H1 (cell line): Measurements from ENCODE around the gene ETFB. TPM values are rescaled to one million over a fixed set of nuclear protein-coding genes. Genes with fewer than 3 reads are reported as not detected.
A peak's percentile ranks its signal among the peaks of the same experiment; 100 is the strongest.

Experiments used
- CTCF ChIA-PET: fragments of 300-600 bp; sonication (Branson Sonifier 250); formaldehyde crosslinking; loops from one replicate; lab custom pipeline; 2021; ENCODE audit not compliant: partially characterized antibody; lab: Charles Lee
- POLR2A ChIA-PET: fragments of 300-600 bp; sonication (Branson Sonifier 250); formaldehyde crosslinking; loops from one replicate; lab custom pipeline; 2021; ENCODE audit warnings: inconsistent platforms; ENCODE audit not compliant: partially characterized antibody; lab: Charles Lee
- DNase-seq, 2 experiments: peaks; one replicate each; pipeline versions ENCODE4 v3.0.0 to v3.0.0-alpha.2; 2010 to 2022; ENCODE audit warnings: low spot score in 2 of 2, low read depth in 1 of 2, mixed read lengths in 1 of 2
- FAIRE-seq: peaks from 2 replicates; lab custom pipeline; 2011; peaks lifted over from hg19 to GRCh38; lab: Jason Lieb, UNC
- H2AFZ ChIP-seq: 2 replicates; pipeline ENCODE4 v1.8.1; 2012; ENCODE audit warnings: low read length, inconsistent platforms
- H2AK5ac ChIP-seq: 2 replicates; pipeline ENCODE4 v1.6.1; 2013; ENCODE audit warnings: low read depth, low read length
- H2BK120ac ChIP-seq: replicated peaks from 2 replicates; pipeline ENCODE3; 2013; ENCODE audit warnings: low read depth, low read length, inconsistent platforms
- H2BK12ac ChIP-seq: 2 replicates; pipeline ENCODE4 v1.6.1; 2013; ENCODE audit warnings: low read depth, low read length
- H2BK15ac ChIP-seq: 2 replicates; pipeline ENCODE4 v1.6.1; 2013; ENCODE audit warnings: low read length
- H2BK20ac ChIP-seq: 2 replicates; pipeline ENCODE4 v1.6.1; 2013; ENCODE audit warnings: low read length
- H2BK5ac ChIP-seq: 2 replicates; pipeline ENCODE4 v1.6.1; 2013; ENCODE audit warnings: low read depth, low read length
- H3K14ac ChIP-seq: 2 replicates; pipeline ENCODE4 v1.6.1; 2013; ENCODE audit warnings: inconsistent platforms; ENCODE audit not compliant: insufficient read length
- H3K18ac ChIP-seq: 2 replicates; pipeline ENCODE4 v1.6.1; 2013; ENCODE audit warnings: low read length; ENCODE audit errors: extremely low read depth
- H3K23ac ChIP-seq: 2 replicates; pipeline ENCODE4 v1.6.1; 2013; ENCODE audit warnings: inconsistent platforms; ENCODE audit not compliant: insufficient read length
- H3K23me2 ChIP-seq: 2 replicates; pipeline ENCODE4 v1.6.1; 2013; ENCODE audit warnings: low read depth, low read length
- H3K27ac ChIP-seq: 2 replicates; pipeline ENCODE4 v1.6.1; 2011; ENCODE audit warnings: low read depth, low read length, inconsistent platforms
- H3K27me3 ChIP-seq, 4 experiments: replicated peaks in 1 of 4; 1 replicate in 1 of 4; 2 replicates in 3 of 4; pipeline versions ENCODE4 v1.6.1 to v1.8.1; 2011 to 2013; ENCODE audit warnings: low read length in 3 of 4, mild to moderate bottlenecking in 3 of 4, inconsistent platforms in 2 of 4, mixed read lengths in 2 of 4, moderate library complexity in 1 of 4; ENCODE audit not compliant: control insufficient read depth in 3 of 4, insufficient read depth in 3 of 4; ENCODE audit errors: extremely low read depth in 1 of 4
- H3K36me3 ChIP-seq, 4 experiments: 2 replicates each; pipeline versions ENCODE4 v1.6.1 to v1.8.1; 2011 to 2013; ENCODE audit warnings: mild to moderate bottlenecking in 4 of 4, low read length in 3 of 4, moderate library complexity in 2 of 4, control low read depth in 1 of 4, inconsistent platforms in 1 of 4; ENCODE audit not compliant: insufficient read depth in 4 of 4, control insufficient read depth in 2 of 4
- H3K4ac ChIP-seq: replicated peaks from 2 replicates; pipeline ENCODE3; 2013; ENCODE audit warnings: low read length, low read depth, mixed read lengths, inconsistent platforms; ENCODE audit not compliant: insufficient read length
- H3K4me1 ChIP-seq, 4 experiments: replicated peaks in 1 of 4; 1 replicate in 1 of 4; 2 replicates in 3 of 4; pipeline versions ENCODE4 v1.6.1 to v1.8.1; 2011 to 2013; ENCODE audit warnings: low read length in 3 of 4, inconsistent platforms in 2 of 4, mixed read lengths in 1 of 4; ENCODE audit not compliant: insufficient read depth in 4 of 4, control insufficient read depth in 3 of 4
- H3K4me2 ChIP-seq, 2 experiments: 2 replicates each; pipeline versions ENCODE4 v1.6.1 to v1.8.1; 2011 to 2013; ENCODE audit warnings: low read depth in 2 of 2, low read length in 2 of 2, control low read depth in 1 of 2, inconsistent platforms in 1 of 2, mild to moderate bottlenecking in 1 of 2; ENCODE audit not compliant: insufficient read depth in 1 of 2
- H3K4me3 ChIP-seq, 4 experiments: fragments of 200-600, 300-600 bp in 1 of 4; sonication (generic), shearing (Covaris generic), sonication (Bioruptor Twin) in 1 of 4; 2 replicates each; pipeline versions ENCODE4 v1.5.1 to v1.8.1; 2011 to 2016; ENCODE audit warnings: low read length in 4 of 4, low read depth in 3 of 4, control low read depth in 2 of 4, inconsistent platforms in 2 of 4, mild to moderate bottlenecking in 2 of 4, mixed read lengths in 1 of 4, moderate library complexity in 1 of 4; ENCODE audit not compliant: insufficient read depth in 2 of 4; ENCODE audit errors: extremely low read depth in 1 of 4
- H3K56ac ChIP-seq: replicated peaks from 2 replicates; pipeline ENCODE3; 2013; ENCODE audit warnings: low read depth, mild to moderate bottlenecking, mixed read lengths, low read length, inconsistent platforms; ENCODE audit not compliant: insufficient read length
- H3K79me1 ChIP-seq: 2 replicates; pipeline ENCODE4 v1.6.1; 2013; ENCODE audit warnings: low read depth, low read length, control low read depth
- H3K79me2 ChIP-seq, 2 experiments: 2 replicates each; pipeline versions ENCODE4 v1.6.1 to v1.8.1; 2012 to 2013; ENCODE audit warnings: low read length in 2 of 2, mild to moderate bottlenecking in 2 of 2, inconsistent platforms in 1 of 2; ENCODE audit not compliant: insufficient read depth in 2 of 2, control insufficient read depth in 1 of 2
- H3K9ac ChIP-seq, 4 experiments: replicated peaks in 1 of 4; 1 replicate in 1 of 4; 2 replicates in 3 of 4; pipeline versions ENCODE4 v1.6.1 to v1.8.1; 2011 to 2013; ENCODE audit warnings: low read depth in 3 of 4, low read length in 3 of 4, control low read depth in 2 of 4, mild to moderate bottlenecking in 2 of 4, moderate library complexity in 2 of 4, inconsistent platforms in 1 of 4; ENCODE audit errors: extremely low read depth in 1 of 4
- H3K9me3 ChIP-seq, 2 experiments: 2 replicates each; pipeline versions ENCODE4 v1.6.1 to v1.8.1; 2012 to 2013; ENCODE audit warnings: mild to moderate bottlenecking in 2 of 2, moderate library complexity in 2 of 2, control low read depth in 1 of 2, inconsistent platforms in 1 of 2, low read depth in 1 of 2, low read length in 1 of 2, mixed read lengths in 1 of 2; ENCODE audit not compliant: insufficient read depth in 2 of 2
- H4K20me1 ChIP-seq, 2 experiments: replicated peaks in 1 of 2; 2 replicates each; pipeline versions ENCODE3 to v1.8.1; 2011 to 2013; ENCODE audit warnings: inconsistent platforms in 2 of 2, low read length in 2 of 2, mild to moderate bottlenecking in 1 of 2; ENCODE audit not compliant: insufficient read depth in 2 of 2, control insufficient read depth in 1 of 2
- H4K5ac ChIP-seq: 2 replicates; pipeline ENCODE4 v1.6.1; 2013; ENCODE audit warnings: low read length, low read depth, mixed read lengths, inconsistent platforms; ENCODE audit not compliant: insufficient read length
- H4K8ac ChIP-seq: 2 replicates; pipeline ENCODE4 v1.8.0; 2013; ENCODE audit warnings: mild to moderate bottlenecking, moderate library complexity, low read length, inconsistent platforms; ENCODE audit not compliant: insufficient read depth; ENCODE audit errors: extremely low read depth
- H4K91ac ChIP-seq: replicated peaks from 2 replicates; pipeline ENCODE3; 2013; ENCODE audit warnings: low read length, mixed read lengths, inconsistent platforms; ENCODE audit not compliant: insufficient read length
- ASH2L ChIP-seq: fragments of 200-600, 300-600 bp; sonication (generic); IDR thresholded peaks from one replicate; pipeline ENCODE4 v1.7.1; 2017; ENCODE audit warnings: low read length
- EGR1 ChIP-seq: IDR thresholded peaks from 2 replicates; pipeline ENCODE4 v1.6.1; 2011; ENCODE audit warnings: low read depth, low read length, borderline replicate concordance
- EZH2 ChIP-seq: fragments of 200-600 bp; sonication (generic); IDR thresholded peaks from 2 replicates; pipeline ENCODE4 v1.7.1; 2012; ENCODE audit warnings: low read depth, mild to moderate bottlenecking, moderate library complexity, low read length, inconsistent platforms; ENCODE audit not compliant: severe bottlenecking
- FOSL1 ChIP-seq: IDR thresholded peaks from 2 replicates; pipeline ENCODE4 v1.6.1; 2011; ENCODE audit warnings: mild to moderate bottlenecking, low read depth, low read length, moderate library complexity; ENCODE audit not compliant: insufficient read depth
- JUN ChIP-seq: IDR thresholded peaks from 2 replicates; pipeline ENCODE4 v1.6.1; 2011; ENCODE audit warnings: low read depth, mild to moderate bottlenecking, improper control_type of control experiment, low read length
- KDM1A ChIP-seq: fragments of 200-600, 300-600 bp; sonication (generic); IDR thresholded peaks from 2 replicates; pipeline ENCODE4 v1.7.1; 2016; ENCODE audit warnings: mild to moderate bottlenecking, low read length, borderline replicate concordance
- NANOG ChIP-seq: IDR thresholded peaks from 2 replicates; pipeline ENCODE4 v1.6.1; 2011; ENCODE audit warnings: low read length, low read depth, mild to moderate bottlenecking, inconsistent platforms; ENCODE audit not compliant: insufficient read depth, poor library complexity, severe bottlenecking
- NRF1 ChIP-seq: IDR thresholded peaks from 2 replicates; pipeline ENCODE4 v1.6.1; 2011; ENCODE audit warnings: mild to moderate bottlenecking, low read depth, low read length, improper control_type of control experiment
- PHF8 ChIP-seq: fragments of 200-600 bp; sonication (generic); conservative IDR thresholded peaks from 2 replicates; pipeline ENCODE4 v1.7.1; 2012; ENCODE audit warnings: low read depth, mild to moderate bottlenecking, inconsistent platforms, low read length, moderate library complexity
- POLR2A ChIP-seq, 2 experiments: IDR thresholded peaks; 1 replicate in 1 of 2; 2 replicates in 1 of 2; pipeline ENCODE4 v1.6.1; 2011; ENCODE audit warnings: low read depth in 2 of 2, low read length in 2 of 2, mild to moderate bottlenecking in 2 of 2; ENCODE audit errors: control extremely low read depth in 1 of 2
- SP1 ChIP-seq: IDR thresholded peaks from 2 replicates; pipeline ENCODE4 v1.6.1; 2011; ENCODE audit warnings: low read depth, low read length
- TBP ChIP-seq: IDR thresholded peaks from 2 replicates; pipeline ENCODE4 v1.6.1; 2011; ENCODE audit warnings: low read depth, low read length, improper control_type of control experiment
- TCF12 ChIP-seq: IDR thresholded peaks from 2 replicates; pipeline ENCODE4 v1.6.1; 2011; ENCODE audit warnings: low read depth, mild to moderate bottlenecking, low read length
- WGBS, 2 experiments: shearing (Covaris generic) in 1 of 2; methylation state at CpG; one replicate each; pipeline versions ENCODE4 v1.1.6 to v1.1.7; 2013 to 2015; ENCODE audit warnings: low lambda C conversion rate in 2 of 2, mixed read lengths in 2 of 2, inconsistent platforms in 1 of 2, low coverage in 1 of 2, missing lambda C conversion rate in 1 of 2; ENCODE audit not compliant: insufficient replicate concordance in 2 of 2, insufficient coverage in 1 of 2, insufficient read length in 1 of 2; ENCODE audit errors: extremely low coverage in 1 of 2, missing lambda C conversion rate in 1 of 2; 5-methylcytosine and 5-hydroxymethylcytosine counted together
- polyA plus RNA-seq, 7 experiments: library from polyadenylated mRNA; depleted of rRNA in 3 of 7; stranded (reverse) in 5 of 7; unstranded in 2 of 7; fragments of >200 nt in 5 of 7; fragments of 200-250 nt in 2 of 7; gene quantifications; 1 replicate in 5 of 7; 2 replicates in 1 of 7; 4 replicates in 1 of 7; pipeline versions ENCODE4 v1.2.1 to v1.2.3, GENCODE V29; 2011 to 2013; ENCODE audit warnings: missing spikeins in 2 of 7, mixed read lengths in 2 of 7
- total RNA-seq: library from RNA; stranded (reverse); fragmentation: NEBNext Ultra II Directional; extraction: Animal tissue kit (Norgen Biotek cat#: 25700); gene quantifications from 2 replicates; pipeline ENCODE4 v1.2.1, GENCODE V29; 2021

ETFB gene
- total and polyA plus RNA-seq, 2 of the 8 experiments (the other 6 are each of a cell fraction or from before 2014, with no cell fraction given), result 40.0 to 66.5 TPM

DNA sequence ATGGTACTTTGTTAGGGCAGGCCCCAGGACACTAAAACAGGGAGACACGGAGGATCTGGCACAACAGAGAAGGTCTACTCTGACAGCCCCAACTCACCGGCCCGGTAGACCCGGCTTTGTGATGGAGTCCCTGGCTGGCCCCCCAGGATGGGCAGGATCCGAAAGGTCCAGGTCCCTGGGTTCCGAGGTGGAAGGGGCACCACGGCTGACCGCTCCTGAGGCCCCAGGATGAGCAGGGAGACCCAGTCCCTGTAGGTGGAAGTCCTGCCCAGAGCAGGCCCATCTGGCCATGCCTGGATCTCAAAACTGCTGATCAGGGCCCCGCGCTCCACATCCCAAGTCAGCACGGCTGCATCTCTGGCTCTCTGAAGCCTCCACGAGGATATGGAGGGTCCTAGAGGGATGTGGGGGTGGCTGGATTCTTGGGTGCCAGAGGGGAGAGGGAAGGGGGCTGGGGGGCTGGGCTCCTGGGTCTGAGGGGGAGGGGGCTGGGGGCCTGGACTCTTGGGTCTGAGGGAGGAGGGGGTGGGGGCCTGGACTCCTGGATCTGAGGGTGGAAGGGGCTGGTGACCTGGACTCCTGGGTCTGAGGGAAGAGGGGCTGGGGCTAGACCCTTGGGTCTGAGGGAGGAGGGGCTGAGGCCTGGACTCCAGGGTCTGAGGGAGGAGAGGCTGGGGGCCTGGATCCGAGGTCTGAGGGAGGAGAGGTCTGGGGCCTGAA is 28.9 kb downstream of the ETFB start:
- Histone ChIP-seq H2BK5ac (no peak overlapping the region), H3K79me1 (no peaks in the 10 kb centered on the region), H3K56ac (no peak overlapping the region), H3K14ac (no peak overlapping the region), H2BK15ac (no peak overlapping the region), H2AFZ (no peak overlapping the region), H2AK5ac (no peak overlapping the region), H3K4me2 (no peak overlapping the region), H3K23me2 (peaks cover 12% of the 10 kb centered on the region), H4K8ac (peak overlapping the region; percentile 12; the same call in 1 of the 2 replicates), H2BK120ac (no peak overlapping the region), H2BK20ac (no peak overlapping the region), H3K27me3 (peaks cover 0 to 18% (median 11%) of the 10 kb centered on the region in 4 experiments; a peak in 5 of 7 replicates), H4K5ac (no peak overlapping the region), H4K91ac (no peak overlapping the region), H3K4ac (no peak overlapping the region), H2BK12ac (no peak overlapping the region), H3K9ac (no peak overlapping the region), H3K4me3 (no peak overlapping the region), H3K18ac (no peak overlapping the region), H3K36me3 (peaks cover 0 to 4% (median 0%) of the 10 kb centered on the region in 4 experiments; a peak in 1 of 8 replicates), H3K27ac (no peak overlapping the region), H3K23ac (no peak overlapping the region), H4K20me1 (no peaks in the 10 kb centered on the region), H3K79me2 (no peaks in the 10 kb centered on the region), H3K9me3 (no peaks in the 10 kb centered on the region; a peak in 1 of 4 replicates), H3K4me1 (peaks cover 0 to 13% (median 9%) of the 10 kb centered on the region in 4 experiments; a peak in 6 of 7 replicates)
- ChIA-PET CTCF (interaction anchor here (0.9 to 4.9 kb wide), 7 partner anchors 9 to 101 kb away, joined by 3 to 42 read pairs (median 3); partner anchors contain the start of gene LIM2), POLR2A (interaction anchor here (1.1 kb wide), 1 partner anchor 22 kb away, joined by 4 read pairs; no protein-coding TSS in a partner anchor)
- 94% methylated on average over 11 of the region's 13 CpGs; no CpG with 5 or more reads in 1 of the 2 experiments for WGBS, 2 experiments
- DNase-seq (no peak), FAIRE-seq (no peak)
- TF ChIP-seq JUN (no peak), SP1 (no peak), NANOG (no peak), POLR2A (IDR thresholded peaks at IDR 0.05; ENCODE audit: control extremely low read depth in 1 of 2, low read depth in 2 of 2, low read length in 2 of 2) (no peak), ASH2L (no peak), KDM1A (no peak), NRF1 (no peak), EZH2 (no peak), EGR1 (no peak), FOSL1 (no peak), TBP (no peak), PHF8 (no peak), TCF12 (no peak)
